Stimulated activated CD4-positive, alpha-beta T cell treated with anti-CD3 and anti-CD28 coated beads, Interleukin-12 subunit alpha, Interleukin-12 subunit beta, amount 100 ng/mL, for 48 hours (primary cell): Measurements from ENCODE around the gene SLC13A3.
A peak's percentile ranks its signal among the peaks of the same experiment; 100 is the strongest.
"Not testable (repeated sequence)": the region's sequence is repeated elsewhere in the genome, so short reads cannot be mapped to it uniquely, and the experiment has no call there.

ENCODE experiments used
- DNase-seq, 3 donors: peaks; one replicate each; pipeline ENCODE4 v3.0.0-alpha.2; 2020; ENCODE audit warnings: low read depth in 2 of 3, low spot score in 1 of 3

The SLC13A3 gene

DNA sequence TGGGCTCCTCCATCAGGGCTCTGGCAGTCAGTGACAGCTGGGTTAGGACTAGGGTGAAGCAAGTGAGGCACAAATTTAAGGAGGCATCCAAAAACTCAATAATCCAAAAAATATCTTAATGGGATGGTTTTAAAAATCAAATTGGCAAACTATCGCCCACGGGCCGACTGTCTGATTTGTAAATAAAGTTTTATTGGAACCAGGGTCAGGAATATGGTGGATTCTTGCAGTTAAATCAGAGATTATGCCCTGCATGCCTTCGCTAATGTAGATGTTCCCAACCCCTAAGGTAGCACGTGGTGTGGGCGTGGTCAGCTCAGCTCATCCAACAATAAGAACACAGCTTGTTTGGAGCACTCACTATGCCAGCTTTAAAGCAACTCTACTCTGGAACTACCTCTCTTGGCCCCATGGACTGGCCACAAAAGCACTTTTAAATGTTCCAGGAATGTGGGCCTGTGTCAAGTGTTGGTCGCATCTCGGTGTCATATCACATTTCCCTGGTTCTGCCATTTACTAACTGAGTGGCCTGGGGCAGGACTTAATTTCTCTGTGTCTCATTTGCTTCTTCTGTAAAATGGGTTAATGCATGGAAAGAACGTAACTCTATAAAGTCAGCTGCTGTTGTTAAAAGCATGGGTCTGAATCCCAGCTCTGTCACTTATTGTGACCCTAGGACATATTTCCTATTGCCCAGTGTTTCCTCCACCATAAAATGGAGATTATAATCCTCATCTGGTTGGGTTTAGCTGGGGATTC, 31.0 kb upstream of the SLC13A3 start:
- DNase-seq: no peak

DNA sequence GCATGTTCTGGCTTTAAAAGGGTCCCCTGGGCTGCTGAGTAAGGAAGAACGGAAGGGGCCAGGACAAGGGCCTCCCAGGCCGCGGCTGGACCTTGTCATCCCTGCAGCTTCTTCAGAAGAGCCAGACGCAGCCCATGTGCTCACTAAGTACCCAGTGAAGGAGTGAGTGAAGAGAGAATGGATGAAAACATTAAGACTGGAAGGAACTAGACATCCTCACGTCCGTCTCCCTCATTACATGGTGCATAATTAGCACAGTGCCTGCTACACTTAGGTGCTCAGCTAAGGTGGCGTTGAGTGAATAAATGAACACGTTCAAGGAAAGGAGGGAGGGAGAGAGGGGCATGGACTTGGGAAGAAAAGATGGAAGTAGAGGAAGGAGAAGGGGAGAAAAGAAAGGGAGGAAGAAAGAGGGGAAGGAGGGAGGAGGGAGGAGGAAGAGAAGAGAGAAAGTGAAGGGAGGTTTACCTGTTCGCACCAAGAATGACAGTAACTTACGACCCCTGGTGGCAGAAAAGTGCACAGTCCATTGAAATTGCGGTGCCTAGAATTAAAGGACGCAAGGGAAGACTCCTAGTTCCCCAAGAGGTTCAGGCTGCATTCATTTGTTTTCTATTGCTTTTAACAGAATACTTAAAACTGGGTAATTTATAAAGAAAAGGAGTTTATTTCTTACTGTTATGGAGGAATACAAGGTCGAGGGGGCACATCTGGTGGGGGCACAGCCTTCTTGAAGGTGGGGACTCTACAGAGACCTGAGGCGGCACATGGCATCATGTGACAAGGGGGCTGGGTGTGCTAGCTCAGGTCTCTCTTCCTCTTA, 30.0 kb upstream of the SLC13A3 start:
- DNase-seq: peak; percentile 48 to 81 (median 52)

DNA sequence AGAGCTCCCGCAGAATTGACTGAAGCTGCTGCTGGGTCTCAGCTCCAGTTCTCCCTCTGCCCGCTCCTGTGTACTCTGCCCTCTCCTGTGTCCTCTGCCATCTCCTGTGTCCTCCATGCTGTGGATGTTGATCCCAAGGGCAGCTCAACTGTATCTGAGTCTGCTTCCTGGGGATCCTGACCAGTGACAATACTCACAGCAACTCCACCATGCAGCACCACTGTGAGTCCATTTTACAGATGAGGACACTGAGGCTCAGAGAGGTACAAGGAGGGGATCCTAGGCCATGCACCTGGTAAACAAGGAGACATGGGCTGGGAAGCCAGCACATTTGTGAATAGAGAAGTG, 29.4 kb upstream of the SLC13A3 start:
- no peak for DNase-seq

DNA sequence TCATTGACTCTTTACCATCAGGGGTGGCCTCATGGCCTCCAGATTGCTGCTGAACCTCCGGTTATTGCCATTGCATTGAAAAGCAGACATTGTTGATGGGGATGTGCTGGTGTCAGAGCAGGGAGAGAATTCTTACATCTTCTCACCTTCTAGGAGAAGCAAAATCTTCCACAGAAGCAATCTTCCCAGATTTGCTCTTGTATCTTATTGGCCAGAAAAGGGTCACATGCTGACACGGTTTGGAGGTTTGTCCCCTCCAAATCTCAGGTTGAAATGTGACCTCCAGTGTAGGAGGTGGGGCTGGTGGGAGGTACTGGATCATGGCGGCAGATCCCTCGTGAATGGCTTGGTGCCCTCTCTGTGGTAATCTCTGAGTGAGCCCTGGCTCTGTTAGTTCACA, 27.3 kb upstream of the SLC13A3 start:
- DNase-seq: no peak

DNA sequence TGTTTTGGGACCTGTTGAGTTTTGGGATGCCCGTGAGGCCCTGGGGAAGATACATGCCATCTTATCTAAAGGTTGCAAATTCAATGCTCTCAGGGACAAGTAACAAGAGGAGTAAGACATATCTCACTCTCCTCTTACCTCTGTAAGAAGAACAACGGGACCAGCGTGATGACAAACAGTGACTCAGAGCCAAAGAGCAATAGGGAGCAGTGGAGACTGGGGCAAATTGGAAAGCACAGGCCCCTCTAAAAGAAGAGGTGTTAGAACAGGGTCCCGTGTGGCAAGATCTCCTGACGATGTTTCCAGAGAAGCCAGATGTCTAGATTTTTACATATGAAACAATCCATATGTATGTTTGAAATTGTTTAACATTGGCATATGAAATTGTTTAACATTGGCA, 26.3 kb upstream of the SLC13A3 start:
- DNase-seq: no peak

DNA sequence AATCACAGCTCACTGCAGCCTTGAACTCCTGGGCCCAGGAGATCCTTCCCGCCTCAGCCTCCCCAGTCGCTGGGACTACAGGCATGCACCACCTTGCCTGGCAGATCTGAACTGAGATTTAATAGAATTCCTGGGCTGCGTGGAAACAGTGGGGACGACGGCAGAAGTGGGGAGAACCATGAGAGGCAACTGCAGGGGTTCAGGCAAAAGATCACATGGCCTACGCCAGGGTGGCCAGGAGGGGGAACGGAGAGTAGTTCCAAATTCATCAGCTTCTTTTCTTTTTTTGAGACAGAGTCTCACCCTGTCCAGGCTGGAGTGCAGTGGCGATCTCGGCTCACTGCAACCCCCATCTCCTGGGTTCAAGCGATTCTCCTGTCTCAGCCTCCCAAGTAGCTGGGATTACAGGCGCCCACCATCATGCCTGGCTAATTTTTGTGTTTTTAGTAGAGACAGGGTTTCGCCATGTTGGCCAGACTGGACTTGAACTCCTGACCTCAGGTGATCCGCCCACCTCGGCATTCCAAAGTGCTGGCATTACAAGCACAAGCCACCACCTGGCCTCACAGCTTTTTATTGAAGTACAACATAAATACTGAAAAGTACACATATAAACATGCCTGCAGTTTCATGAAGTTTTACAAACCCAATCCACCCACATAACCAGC, 25.5 kb upstream of the SLC13A3 start:
- not testable (repeated sequence) for DNase-seq

DNA sequence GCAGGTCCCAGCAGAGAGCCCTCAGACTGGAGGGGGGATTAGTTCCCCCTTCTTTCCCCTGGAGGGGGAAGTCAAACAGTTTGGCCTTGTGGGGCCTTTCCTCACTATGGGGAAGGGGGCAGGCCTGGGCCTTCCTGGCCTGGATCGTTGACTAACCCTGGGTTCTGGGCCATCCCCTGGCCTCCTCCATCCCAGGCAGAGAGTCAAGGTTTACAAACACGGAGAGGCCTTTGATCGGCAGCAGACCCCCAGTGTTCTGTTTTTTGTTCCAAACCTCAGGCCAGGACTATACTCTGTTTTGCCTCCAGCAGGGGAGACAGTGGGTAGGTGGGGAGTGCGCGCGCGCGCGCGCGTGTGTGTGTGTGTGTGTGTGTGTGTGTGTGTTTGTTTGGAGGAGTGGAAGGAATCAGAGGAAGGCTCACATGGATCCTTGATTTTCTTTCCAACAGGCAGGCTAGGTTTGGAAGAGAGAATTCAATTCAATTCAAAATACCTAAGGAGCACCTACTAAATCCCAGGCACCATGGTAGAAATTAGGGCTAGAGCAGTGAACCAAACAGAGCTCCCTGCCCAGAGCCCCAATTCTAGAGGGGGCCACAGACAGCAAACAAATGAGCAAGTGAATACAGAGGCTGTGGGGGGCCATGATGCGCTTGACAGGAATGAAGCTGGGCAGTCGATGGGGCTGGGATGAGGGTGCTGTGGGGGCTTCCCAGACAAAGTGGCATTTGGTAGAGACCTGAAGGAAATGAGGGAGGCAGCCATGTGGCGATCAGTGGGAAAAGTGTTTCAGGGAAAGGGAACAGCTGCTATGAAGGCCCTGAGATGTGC, 23.2 kb upstream of the SLC13A3 start:
- no peak for DNase-seq

DNA sequence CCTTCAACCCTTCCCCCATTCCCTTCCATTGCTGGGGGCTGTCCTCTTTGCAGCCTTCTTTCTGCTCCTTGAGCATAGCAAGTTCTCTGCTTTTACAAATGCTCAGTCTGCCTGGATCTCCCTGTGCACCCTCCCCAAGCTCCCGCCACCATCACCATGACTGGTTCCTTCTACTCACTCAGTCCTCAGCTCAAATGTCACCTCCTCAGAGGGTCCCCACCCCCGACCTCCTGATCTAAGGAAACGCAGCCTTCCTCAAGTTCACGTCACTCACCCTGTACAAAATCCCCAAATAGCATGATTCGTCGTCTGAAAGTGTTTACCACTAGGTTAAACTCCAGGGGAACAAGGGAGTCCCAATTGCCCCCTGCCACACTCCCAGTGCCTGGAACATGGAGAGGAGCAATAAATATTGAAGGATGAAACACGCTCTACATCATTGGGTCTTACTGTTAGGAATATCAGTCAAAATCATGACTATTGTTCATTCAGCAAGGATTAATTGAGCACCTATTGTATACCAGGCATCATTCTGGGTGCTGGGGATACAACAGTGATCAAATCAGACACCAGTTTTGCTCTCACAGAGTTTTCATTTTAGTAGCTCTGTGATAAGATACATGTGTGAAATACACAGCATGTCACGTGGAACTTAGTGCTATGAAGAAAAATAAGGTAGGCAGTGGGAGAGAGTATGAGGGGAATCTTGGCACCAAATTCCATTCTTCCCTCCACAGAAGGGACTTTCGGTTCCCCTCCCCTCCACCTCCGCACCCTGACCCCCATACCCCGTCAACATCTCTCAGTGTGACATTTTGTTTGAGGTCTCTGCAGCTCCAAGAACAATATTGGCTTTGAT, 22.4 kb upstream of the SLC13A3 start:
- DNase-seq: no peak

DNA sequence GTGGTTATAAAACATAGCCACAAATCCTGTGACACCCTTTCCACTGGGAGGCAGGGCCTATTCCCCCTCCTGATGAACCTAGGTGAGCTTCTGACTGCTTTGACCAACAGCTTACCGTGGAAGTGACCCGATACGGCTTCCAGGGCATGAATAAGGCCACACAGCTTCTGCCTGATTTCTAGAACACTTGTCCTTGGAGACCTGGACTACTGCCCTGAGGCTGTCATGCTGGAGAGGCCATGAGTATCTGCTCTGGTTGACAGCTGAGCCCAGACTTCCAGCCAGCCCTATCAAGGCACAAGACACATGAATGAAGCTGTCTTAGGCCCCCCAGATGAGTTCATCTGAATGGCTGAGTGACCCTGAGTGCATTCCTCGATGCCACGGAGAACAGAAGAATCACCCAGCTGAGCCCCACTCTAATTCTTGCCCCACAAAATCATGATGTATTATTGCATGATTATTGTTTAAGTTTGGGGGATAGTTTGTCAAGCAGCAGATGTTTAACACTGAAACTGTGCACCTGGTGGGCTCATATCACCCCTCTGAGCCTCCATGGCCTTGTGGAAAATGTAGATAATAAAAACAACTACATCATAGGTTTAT, 21.4 kb upstream of the SLC13A3 start:
- no peak for DNase-seq

DNA sequence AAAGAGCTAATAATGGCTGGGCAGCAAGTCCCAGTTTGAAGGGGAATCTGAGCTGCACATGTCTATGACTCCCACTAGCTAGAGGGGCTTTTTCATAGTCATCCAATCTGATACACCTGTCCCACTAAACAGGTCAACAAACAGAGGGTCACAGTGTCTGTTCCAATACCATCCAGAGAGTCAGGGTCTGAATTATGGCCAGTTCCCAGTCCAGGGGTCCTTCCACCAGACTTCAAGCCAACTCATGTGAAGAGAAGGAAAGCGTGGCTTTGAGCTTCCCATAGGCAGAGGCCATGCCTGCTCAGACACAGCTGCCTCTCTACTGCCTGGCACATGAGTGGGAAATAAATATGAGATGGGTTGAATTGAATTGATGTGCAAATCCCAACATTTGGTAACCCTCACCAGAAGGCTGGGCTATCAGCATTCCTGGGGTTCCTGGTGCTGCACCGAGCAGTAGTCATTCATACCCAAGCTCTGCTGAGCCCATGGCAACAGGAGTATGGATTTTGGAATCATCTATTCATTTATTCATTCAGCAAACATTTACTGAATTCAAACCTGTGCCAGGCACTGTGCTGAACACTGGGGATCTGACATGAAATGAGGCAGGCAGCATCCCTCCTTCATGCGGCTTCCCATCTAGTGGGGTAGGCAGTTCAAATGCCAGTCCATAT, 20.7 kb upstream of the SLC13A3 start:
- no peak for DNase-seq

DNA sequence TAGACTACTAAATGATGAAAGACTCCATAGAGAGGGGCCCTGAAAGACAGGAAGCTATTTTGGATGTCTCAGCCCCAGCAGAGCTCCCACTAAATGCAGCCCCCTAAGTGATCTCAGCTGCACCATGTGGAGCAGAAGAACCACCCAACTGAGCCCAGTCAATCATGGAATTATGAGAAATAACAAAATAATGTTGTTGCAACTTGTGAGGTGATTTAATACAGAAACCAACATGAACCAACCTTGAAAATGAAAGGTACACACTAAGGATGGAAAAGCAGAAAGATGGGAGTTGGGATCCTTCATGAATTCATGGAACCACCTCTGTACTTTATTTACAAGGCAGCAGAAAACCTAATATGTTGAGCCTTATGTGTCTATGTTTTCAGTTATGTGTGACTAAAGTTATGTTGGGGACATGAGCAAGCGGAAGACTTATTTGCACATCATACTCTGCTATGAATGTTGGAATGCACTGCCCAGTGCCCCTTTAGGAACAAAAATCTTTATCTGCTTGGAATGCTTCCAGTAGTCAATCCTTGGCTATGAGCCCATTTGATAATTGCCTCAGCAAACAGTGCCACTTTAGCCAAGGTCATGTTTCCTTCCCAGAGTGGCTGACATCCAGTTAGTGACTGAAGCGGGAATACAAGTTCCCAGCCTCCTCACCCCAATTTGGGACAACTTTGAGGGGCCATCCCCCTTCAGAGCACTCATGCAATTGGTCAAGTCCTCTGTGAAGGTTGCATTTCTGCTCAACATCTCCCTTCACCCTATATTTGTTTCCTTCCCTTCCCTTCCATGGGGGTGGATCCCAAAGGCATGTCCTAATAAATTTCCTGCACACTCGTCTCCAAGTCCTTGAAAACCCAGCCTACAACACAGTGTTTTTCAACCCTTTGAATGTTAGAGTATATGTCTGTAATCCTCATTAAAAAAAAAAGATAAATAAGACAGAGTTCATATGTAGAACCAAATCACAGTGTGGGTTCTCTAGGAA, 19.6 kb upstream of the SLC13A3 start:
- no peak for DNase-seq

DNA sequence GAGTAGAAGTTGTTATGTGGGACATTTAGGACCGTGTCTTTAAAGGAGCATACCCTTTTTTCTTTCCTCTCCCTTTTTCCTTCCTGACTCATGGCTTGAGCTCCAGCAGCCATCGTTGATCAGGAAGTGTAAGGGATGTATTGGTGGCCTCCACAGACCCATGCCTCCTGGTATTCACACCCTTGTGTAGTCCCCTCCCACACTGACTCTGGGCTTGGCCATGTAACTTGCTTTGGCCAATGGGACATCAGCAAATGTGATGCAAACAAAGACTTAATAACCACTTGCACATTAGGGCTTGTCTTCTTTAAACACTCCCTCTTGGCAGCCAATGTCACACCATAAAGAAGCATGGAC, 18.9 kb upstream of the SLC13A3 start:
- DNase-seq: no peak

DNA sequence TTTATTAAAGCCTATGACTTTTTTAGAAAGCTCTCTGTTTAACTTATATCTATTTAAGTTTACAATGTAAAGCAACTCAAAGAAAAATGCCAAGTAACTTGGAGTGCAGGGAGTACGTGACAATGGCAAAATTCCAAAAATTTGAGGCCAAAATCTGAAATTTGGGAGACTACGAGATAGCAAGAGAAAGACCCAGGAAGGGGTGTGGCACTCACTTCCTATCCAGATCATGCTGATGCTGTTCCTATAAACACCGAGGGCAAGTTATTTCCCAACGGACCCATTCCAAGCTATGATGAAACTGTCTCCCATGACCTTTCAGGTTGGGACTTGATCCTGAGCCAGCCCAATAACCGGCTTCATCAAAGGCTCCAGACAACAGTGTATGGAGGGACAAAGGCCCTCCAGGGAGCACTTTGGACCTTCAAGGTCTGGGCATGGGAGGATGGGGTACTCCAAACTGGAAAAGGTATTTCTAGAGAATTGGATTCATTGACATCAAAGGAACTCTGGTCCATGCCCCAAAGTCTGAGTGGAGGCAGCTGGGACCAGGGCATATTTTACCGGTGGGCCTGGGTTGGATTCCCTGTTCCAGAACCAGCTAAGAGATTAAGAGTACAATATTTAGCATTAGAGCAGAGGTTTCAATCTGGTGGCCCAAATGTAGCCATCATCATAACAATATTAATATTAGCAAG, 15.7 kb upstream of the SLC13A3 start:
- no peak for DNase-seq

DNA sequence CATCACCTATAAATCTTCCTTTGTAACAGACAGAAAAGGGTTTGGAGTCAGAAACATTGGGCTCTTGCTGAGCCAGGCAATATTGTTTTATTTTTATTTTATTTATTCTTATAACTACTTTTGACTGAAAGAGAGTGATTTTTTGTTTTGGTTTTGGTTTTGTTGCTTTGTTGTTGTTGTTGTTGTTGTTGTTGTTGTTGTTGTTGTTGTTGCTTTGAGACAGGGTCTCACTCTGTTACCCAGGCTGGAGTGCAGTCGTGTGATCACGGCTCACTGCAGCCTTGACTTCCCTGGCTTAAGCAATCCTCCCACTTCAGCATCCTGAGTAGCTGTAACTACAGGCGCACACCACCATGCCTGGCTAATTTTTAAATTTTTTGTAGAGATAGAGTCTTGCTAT, 15.0 kb upstream of the SLC13A3 start:
- no peak for DNase-seq

DNA sequence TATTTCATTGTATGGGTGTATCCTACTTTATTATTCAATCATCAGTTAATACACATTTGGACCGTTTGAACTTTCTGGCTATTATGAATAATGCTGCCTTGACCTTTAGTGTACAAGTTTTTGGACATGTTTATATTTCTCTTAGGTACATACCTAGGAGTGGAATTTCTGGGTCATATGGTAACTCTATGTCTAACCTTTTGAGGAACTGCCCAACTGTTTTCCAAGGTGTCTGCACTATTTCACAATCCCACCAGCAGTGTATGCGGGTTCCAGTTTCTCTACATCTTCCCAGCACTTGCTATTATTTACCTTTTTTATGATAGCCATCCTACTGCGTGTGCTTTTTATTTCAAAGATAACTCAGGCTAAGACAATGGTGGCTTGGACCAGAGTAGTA, 14.3 kb upstream of the SLC13A3 start:
- DNase-seq: no peak

DNA sequence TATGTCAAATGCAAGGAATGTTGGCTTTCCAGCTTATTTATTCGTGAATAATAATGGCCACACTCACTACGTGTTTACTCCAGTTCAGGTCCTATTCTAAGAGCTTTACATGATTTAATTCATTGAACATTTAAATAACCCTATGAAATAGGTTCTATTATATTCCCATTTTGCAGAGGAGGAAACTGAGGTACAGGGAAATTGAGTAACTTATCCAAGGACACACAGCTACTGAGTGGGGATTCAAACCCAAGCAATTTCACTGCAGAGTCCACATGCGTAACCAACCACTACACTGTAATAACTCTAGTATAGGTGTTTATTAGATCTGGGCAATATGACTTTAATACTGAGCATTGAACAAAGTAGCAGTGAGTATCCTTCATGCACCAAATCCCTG, 12.3 kb upstream of the SLC13A3 start:
- DNase-seq: no peak

DNA sequence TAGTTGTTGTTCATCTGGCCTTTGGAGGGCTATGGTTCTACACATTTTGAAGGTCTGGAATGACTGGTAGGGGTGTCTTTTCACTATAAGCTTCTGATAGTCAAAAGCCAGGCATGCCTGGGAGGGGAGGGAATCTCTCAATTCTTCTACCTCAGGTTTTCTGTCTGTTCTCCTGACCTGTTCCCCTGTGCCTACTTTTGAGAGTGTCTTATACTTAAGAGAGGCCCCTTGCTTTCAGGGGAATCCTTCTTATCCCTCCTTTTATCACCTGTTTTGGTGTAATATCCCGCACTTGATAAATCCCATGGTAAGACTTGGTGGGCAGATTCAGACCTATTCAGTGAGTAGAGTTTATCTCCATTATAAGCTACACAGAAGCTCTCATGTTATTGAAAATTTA, 10.4 kb upstream of the SLC13A3 start:
- no peak for DNase-seq

DNA sequence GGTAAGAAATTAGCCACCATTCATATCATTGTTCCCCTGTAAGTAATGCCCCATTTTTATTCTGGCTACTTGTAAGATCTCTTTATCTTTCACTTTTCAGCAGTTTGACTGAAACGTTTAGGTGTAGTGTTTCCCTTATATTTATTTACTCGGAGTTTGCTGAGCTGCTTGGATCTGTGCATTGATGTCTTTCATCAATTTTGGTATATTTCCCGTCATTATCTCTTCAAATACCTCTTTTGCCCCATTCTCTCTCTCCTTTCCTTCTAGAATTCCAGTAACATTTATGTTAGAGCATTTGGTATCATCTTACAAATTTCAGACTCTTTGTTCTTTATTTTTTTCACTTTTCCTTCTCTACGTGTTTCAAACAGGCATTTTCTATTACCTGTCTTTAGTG, 9.2 kb upstream of the SLC13A3 start:
- DNase-seq: no peak
